K562 (cell line): ENCODE measurements around the gene PLD1. TPM values are rescaled to one million over a fixed set of nuclear protein-coding genes. Genes with fewer than 3 reads are reported as not detected.
"Not testable (repeated sequence)": the region's sequence is repeated elsewhere in the genome, so short reads cannot be mapped to it uniquely, and the experiment has no call there.

ENCODE experiments used
- ATAC-seq: fragments of 200-7000 bp; cut with Tn5 transposase; 3 replicates; pipeline ENCODE4 v1.9.1; 2020; ENCODE audit warnings: moderate library complexity
- BruUV-seq: library from RNA; stranded (reverse); fragments of 400-500 nt; replicated peaks from 2 replicates; lab custom pipeline; 2021; lab: Mats Ljungman, UMichigan
- CTCF ChIA-PET: fragments of 300-600 bp; formaldehyde crosslinking; extraction: SDS; loops from one replicate; lab custom pipeline; 2021; ENCODE audit warnings: low intra/inter-chr PET ratio; lab: Yijun Ruan, JAX
- POLR2A ChIA-PET: fragments of 300-600, 350-650 bp; sonication (Branson Sonifier 250); formaldehyde crosslinking; extraction: SDS; loops from one replicate; lab custom pipeline; 2021; ENCODE audit warnings: antibody characterized with exemption, inconsistent platforms; lab: Yijun Ruan, JAX
- DNase-seq, 4 experiments: peaks; one replicate each; pipeline versions ENCODE4 v3.0.0 to v3.0.0-alpha.2; 2011 to 2018; ENCODE audit warnings: low spot score in 3 of 4, mixed read lengths in 3 of 4; ENCODE audit errors: extremely low read depth in 1 of 4
- FAIRE-seq: peaks from 2 replicates; lab custom pipeline; 2011; peaks lifted over from hg19 to GRCh38; lab: Jason Lieb, UNC
- H2AFZ ChIP-seq: 2 replicates; pipeline ENCODE4 v1.6.0; 2011; ENCODE audit warnings: low read depth, low read length, control low read depth, inconsistent platforms
- H3K27ac ChIP-seq: fragments of 200-600 bp; 3 replicates; pipeline ENCODE4 v1.8.0; 2011; ENCODE audit warnings: low read depth, mild to moderate bottlenecking, control low read depth, inconsistent platforms, low read length, moderate library complexity, mixed read lengths; ENCODE audit errors: extremely low read depth
- H3K27me3 ChIP-seq, 2 experiments: fragments of 300-600 bp in 1 of 2; 2 replicates in 1 of 2; 3 replicates in 1 of 2; pipeline versions ENCODE4 v1.6.0 to v1.8.0; 2011; ENCODE audit warnings: inconsistent platforms in 2 of 2, low read length in 2 of 2, mild to moderate bottlenecking in 1 of 2, mixed read lengths in 1 of 2, moderate library complexity in 1 of 2; ENCODE audit not compliant: control insufficient read depth in 2 of 2, insufficient read depth in 2 of 2
- H3K36me3 ChIP-seq: fragments of 300-600 bp; 3 replicates; pipeline ENCODE4 v1.8.0; 2011; ENCODE audit warnings: mild to moderate bottlenecking, low read length, inconsistent platforms; ENCODE audit not compliant: control insufficient read depth, insufficient read depth
- H3K4me1 ChIP-seq, 2 experiments: fragments of 200-600 bp in 1 of 2; replicated peaks in 1 of 2; 2 replicates in 1 of 2; 3 replicates in 1 of 2; pipeline versions ENCODE4 v1.5.1 to v1.8.0; 2011; ENCODE audit warnings: inconsistent platforms in 2 of 2, low read length in 2 of 2, mild to moderate bottlenecking in 1 of 2, mixed read lengths in 1 of 2, moderate library complexity in 1 of 2; ENCODE audit not compliant: control insufficient read depth in 2 of 2, insufficient read depth in 2 of 2
- H3K4me2 ChIP-seq: 2 replicates; pipeline ENCODE4 v1.6.1; 2011; ENCODE audit warnings: low read length, control low read depth, inconsistent platforms, mixed read lengths; ENCODE audit not compliant: insufficient read depth
- H3K4me3 ChIP-seq: fragments of 200-600 bp; sonication (generic), shearing (Covaris generic); 2 replicates; pipeline ENCODE4 v1.5.1; 2016; ENCODE audit warnings: control low read depth, inconsistent platforms
- H3K79me2 ChIP-seq: fragments of 200-600 bp; 3 replicates; pipeline ENCODE4 v1.8.0; 2011; ENCODE audit warnings: low read length, inconsistent platforms; ENCODE audit not compliant: control insufficient read depth, insufficient read depth
- H3K9ac ChIP-seq, 2 experiments: 2 replicates each; pipeline versions ENCODE4 v1.6.0 to v1.6.1; 2011; ENCODE audit warnings: low read depth in 2 of 2, low read length in 2 of 2, control low read depth in 1 of 2, inconsistent platforms in 1 of 2, mild to moderate bottlenecking in 1 of 2, mixed read lengths in 1 of 2; ENCODE audit not compliant: insufficient read depth in 1 of 2
- H3K9me1 ChIP-seq: one replicate; pipeline ENCODE4 v1.6.0; 2011; ENCODE audit warnings: inconsistent platforms, mild to moderate bottlenecking, low read length, moderate library complexity; ENCODE audit not compliant: control insufficient read depth, insufficient read depth
- H3K9me3 ChIP-seq: replicated peaks from 2 replicates; pipeline ENCODE4 v1.5.1; 2011; ENCODE audit warnings: low read depth, low read length, inconsistent platforms; ENCODE audit not compliant: control insufficient read depth, insufficient read depth
- H4K20me1 ChIP-seq: replicated peaks from 2 replicates; pipeline ENCODE4 v1.6.1; 2011; ENCODE audit warnings: low read length, inconsistent platforms, mixed read lengths; ENCODE audit not compliant: control insufficient read depth, insufficient read depth
- PRDM10 ChIP-seq: fragments of 450-650 bp; IDR thresholded peaks from 2 replicates; pipeline ENCODE4 v1.6.1; 2018; ENCODE audit not compliant: partially characterized antibody
- SPI1 ChIP-seq: IDR thresholded peaks from 2 replicates; pipeline ENCODE4 v1.6.1; 2011; ENCODE audit warnings: low read depth, low read length, control low read depth, borderline replicate concordance
- ZNF507 ChIP-seq: conservative IDR thresholded peaks from 2 replicates; pipeline ENCODE4 v1.6.1; 2017; ENCODE audit warnings: missing genetic modification characterization, missing compliant biosample characterization
- WGBS: fragments of 100-300 bp; shearing (Covaris generic); methylation state at CpG from one replicate; pipeline ENCODE4 v1.1.6; 2016; ENCODE audit warnings: low coverage, mixed read lengths; ENCODE audit not compliant: insufficient coverage; ENCODE audit errors: missing lambda C conversion rate; 5-methylcytosine and 5-hydroxymethylcytosine counted together
- in situ Hi-C: fragments of 300-500 bp; cut with MboI; formaldehyde crosslinking; loops from 4 replicates; pipeline ENCODE4 v1.15.0; 2018; ENCODE audit warnings: inconsistent platforms, mixed read lengths
- intact Hi-C: fragments of 100-400 bp; cut with micrococcal nuclease; formaldehyde crosslinking; loops from 2 replicates; pipeline ENCODE4 v1.14.2; 2022
- polyA plus RNA-seq, 8 experiments: library from polyadenylated mRNA; depleted of rRNA in 4 of 8; stranded (reverse) in 5 of 8; unstranded in 3 of 8; fragments of >200 nt; fragmentation: Nextera tagmentation in 2 of 8; fragmentation: Illumina TruSeq in 1 of 8; extraction: Ambion mirVana in 2 of 8; extraction: Trizol in 1 of 8; gene quantifications; 2 replicates each; pipeline versions ENCODE4 v1.2.1 to v1.2.3, GENCODE V29; 2011 to 2014; ENCODE audit warnings: inconsistent platforms in 1 of 8, missing spikeins in 1 of 8
- total RNA-seq, 7 experiments: library from RNA; depleted of rRNA in 6 of 7; stranded (reverse); fragments of >200 nt in 6 of 7; fragmentation: Illumina TruSeq in 2 of 7; extraction: Trizol in 2 of 7; gene quantifications; 2 replicates each; pipeline versions ENCODE4 v1.2.1 to v1.2.3, GENCODE V29; 2011 to 2021; ENCODE audit warnings: low replicate concordance in 1 of 7
- TF ChIP-seq, protein P1 (sequence below), 2 experiments: IDR thresholded peaks; 2 replicates each; pipeline ENCODE4 v1.6.1; 2012; ENCODE audit warnings: improper control_type of control experiment in 2 of 2, low read depth in 2 of 2, low read length in 2 of 2, borderline replicate concordance in 1 of 2

The PLD1 gene
- total and polyA plus RNA-seq, 9 of the 15 experiments (the other 6 are each of a cell fraction or from before 2014, with no cell fraction given), result 8.4 to 26.1 (median 18.6) TPM

GRCh38 chr3:171626799-171627198, 183.5 kb downstream of the PLD1 start:
- H3K4me3 ChIP-seq, H3K9me1 ChIP-seq, H3K36me3 ChIP-seq, FAIRE-seq, BruUV-seq, H3K9ac ChIP-seq, H4K20me1 ChIP-seq, CTCF ChIA-PET, H3K9me3 ChIP-seq, H3K27me3 ChIP-seq, POLR2A ChIA-PET, ATAC-seq: not testable (repeated sequence)
- WGBS, result 30% methylated on average over 2 of the region's 2 CpGs
- TF ChIP-seq ZNF507, result peak; percentile 91
- TF ChIP-seq, all 486 proteins: peak for 1; not testable (repeated sequence) for 485
- DNase-seq, H3K27ac ChIP-seq, H3K4me1 ChIP-seq, H3K79me2 ChIP-seq, H2AFZ ChIP-seq, in situ Hi-C loops, intact Hi-C loops, H3K4me2 ChIP-seq: not testable (repeated sequence)

GRCh38 chr3:171622126-171622525, 188.2 kb downstream of the PLD1 start:
- TF ChIP-seq, protein P1, sequence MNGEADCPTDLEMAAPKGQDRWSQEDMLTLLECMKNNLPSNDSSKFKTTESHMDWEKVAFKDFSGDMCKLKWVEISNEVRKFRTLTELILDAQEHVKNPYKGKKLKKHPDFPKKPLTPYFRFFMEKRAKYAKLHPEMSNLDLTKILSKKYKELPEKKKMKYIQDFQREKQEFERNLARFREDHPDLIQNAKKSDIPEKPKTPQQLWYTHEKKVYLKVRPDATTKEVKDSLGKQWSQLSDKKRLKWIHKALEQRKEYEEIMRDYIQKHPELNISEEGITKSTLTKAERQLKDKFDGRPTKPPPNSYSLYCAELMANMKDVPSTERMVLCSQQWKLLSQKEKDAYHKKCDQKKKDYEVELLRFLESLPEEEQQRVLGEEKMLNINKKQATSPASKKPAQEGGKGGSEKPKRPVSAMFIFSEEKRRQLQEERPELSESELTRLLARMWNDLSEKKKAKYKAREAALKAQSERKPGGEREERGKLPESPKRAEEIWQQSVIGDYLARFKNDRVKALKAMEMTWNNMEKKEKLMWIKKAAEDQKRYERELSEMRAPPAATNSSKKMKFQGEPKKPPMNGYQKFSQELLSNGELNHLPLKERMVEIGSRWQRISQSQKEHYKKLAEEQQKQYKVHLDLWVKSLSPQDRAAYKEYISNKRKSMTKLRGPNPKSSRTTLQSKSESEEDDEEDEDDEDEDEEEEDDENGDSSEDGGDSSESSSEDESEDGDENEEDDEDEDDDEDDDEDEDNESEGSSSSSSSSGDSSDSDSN (IDR thresholded peaks at IDR 0.05; ENCODE audit: borderline replicate concordance in 1 of 2, low read depth in 2 of 2, low read length in 2 of 2), result no peak
- TF ChIP-seq PRDM10 (no peak), SPI1 (no peak)
- Histone ChIP-seq H2AFZ (no peak overlapping the region), H3K9me3 (no peaks in the 10 kb centered on the region), H3K9me1 (no peaks in the 10 kb centered on the region), H3K9ac (no peak overlapping the region), H3K27ac (no peak overlapping the region), H3K4me1 (no peaks in the 10 kb centered on the region), H3K4me3 (no peak overlapping the region), H4K20me1 (no peaks in the 10 kb centered on the region), H3K27me3 (no peaks in the 10 kb centered on the region), H3K36me3 (no peaks in the 10 kb centered on the region), H3K4me2 (no peak overlapping the region), H3K79me2 (no peaks in the 10 kb centered on the region)
- no peak for FAIRE-seq
- no peak for ATAC-seq
- ChIA-PET POLR2A (no interaction called here), CTCF (no interaction called here)
- no TSS peak for BruUV-seq
- DNase-seq, result no peak
- intact Hi-C loops, result no loop called here
- in situ Hi-C loops, result no loop called here
- 89% methylated on average over 2 of the region's 2 CpGs for WGBS
